ENCODE data around the gene ZNF283. TPM values are rescaled to one million over a fixed set of nuclear protein-coding genes. Genes with fewer than 3 reads are reported as not detected.
"Not testable (repeated sequence)": the region's sequence is repeated elsewhere in the genome, so short reads cannot be mapped to it uniquely, and the experiment has no call there.

ZNF283 gene
- polyA plus RNA-seq, 3 donors = 0.80 to 2.5 (median 2.0) TPM

DNA sequence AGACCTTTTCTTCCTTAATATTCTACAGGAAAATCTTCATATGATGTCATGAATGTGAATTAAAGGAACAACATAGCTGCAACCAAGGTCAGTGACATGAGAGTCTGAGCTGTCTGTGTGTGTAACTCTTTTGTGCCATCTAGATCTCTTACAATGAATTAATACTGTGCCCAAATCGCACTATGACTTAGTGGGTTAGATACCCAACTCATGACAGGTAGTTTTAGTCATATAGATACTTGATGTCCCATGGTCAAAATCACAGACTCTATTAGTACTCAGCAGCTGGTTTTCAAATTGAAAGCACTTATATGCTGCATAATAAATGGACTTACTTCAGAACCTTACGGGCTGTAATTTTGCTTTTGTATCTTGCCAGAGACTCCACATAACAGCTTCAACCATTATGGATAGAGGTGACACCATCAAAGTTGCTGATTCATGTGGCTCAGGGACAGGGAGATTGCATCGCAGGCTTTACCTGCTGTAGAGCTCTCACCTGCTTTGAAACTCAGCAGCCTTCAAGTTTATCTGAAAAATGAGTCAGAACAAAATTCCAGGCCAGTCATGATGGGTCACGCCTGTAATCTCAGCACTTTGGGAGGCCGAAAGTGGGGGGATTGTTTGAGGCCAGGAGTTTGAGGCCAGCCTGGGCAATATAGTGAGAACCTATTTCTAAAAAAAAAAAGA is 12.3 kb upstream of the ZNF283 start:
- Histone ChIP-seq H3K79me2 (ENCODE audit: insufficient read depth, low read length) (no peaks in the 10 kb centered on the region), H2AFZ (ENCODE audit: insufficient read depth, low read depth, low read length, poor library complexity, severe bottlenecking) (no peak overlapping the region), H3K4me2 (replicated peaks; ENCODE audit: extremely low read depth, low read length, poor library complexity, severe bottlenecking) (no peak overlapping the region), H3K36me3 (replicated peaks in 1 of 2; ENCODE audit: control insufficient read depth in 1 of 2, insufficient read depth in 2 of 2, low read length in 2 of 2) (no peaks in the 10 kb centered on the region), H3K9ac (ENCODE audit: insufficient read depth, low read length, poor library complexity, severe bottlenecking) (no peak overlapping the region), H3K4me3 (replicated peaks in 1 of 3; ENCODE audit: low read depth in 2 of 3, low read length in 3 of 3) (no peak overlapping the region), H3K27ac (ENCODE audit: low read depth in 1 of 2, low read length in 2 of 2) (no peak overlapping the region), H3K27me3 (ENCODE audit: control insufficient read depth in 2 of 2, insufficient read depth in 2 of 2, low read length in 2 of 2) (peaks cover 8 to 9% of the 10 kb centered on the region in 2 donors), H4K20me1 (ENCODE audit: insufficient read depth, low read length) (no peaks in the 10 kb centered on the region), H3K9me3 (replicated peaks in 1 of 2; ENCODE audit: control insufficient read depth in 1 of 2, insufficient read depth in 1 of 2, low read length in 2 of 2) (peaks cover 2 to 4% of the 10 kb centered on the region in 2 donors), H3K4me1 (ENCODE audit: control insufficient read depth in 1 of 2, insufficient read depth in 2 of 2, low read length in 2 of 2) (no peaks in the 10 kb centered on the region)
- Mint-ChIP-seq H3K4me1 (peaks cover under 1% of the 10 kb centered on the region), H3K4me3 (no peak overlapping the region), H3K27ac (no peak overlapping the region), H3K27me3 (ENCODE audit: low read depth in 3 of 3) (peaks cover 15 to 23% (median 16%) of the 10 kb centered on the region in 3 donors), H3K9me3 (peaks cover 2 to 10% (median 7%) of the 10 kb centered on the region in 7 donors), H3K36me3 (no peaks in the 10 kb centered on the region)
- no peak for DNase-seq
- TF ChIP-seq CTCF (IDR thresholded peaks at IDR 0.05) = no peak
- 89% methylated on average over 1 of the region's 5 CpGs for WGBS (ENCODE audit: insufficient coverage)
- intact Hi-C loops (cut with micrococcal nuclease) = no loop called here

DNA sequence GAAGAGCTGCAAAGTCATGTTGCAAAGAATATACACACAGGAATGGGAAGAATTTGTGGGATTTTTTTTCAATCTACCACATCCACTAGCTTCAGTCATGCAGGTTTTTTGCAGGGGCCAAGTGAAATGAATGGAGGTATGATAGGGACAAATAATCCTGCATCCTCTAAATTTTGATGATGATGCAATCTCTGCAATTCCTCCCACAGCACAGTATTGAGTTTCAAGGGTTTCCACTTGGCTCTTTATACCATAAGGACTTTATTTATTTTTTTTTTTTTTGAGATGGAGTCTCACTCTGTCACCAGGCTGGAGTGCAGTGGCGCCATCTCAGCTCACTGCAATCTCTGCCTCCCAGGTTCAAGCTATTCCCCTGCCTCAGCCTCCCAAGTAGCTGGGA is 9.7 kb upstream of the ZNF283 start:
- H3K27me3 ChIP-seq (ENCODE audit: control insufficient read depth in 2 of 2, insufficient read depth in 2 of 2, low read length in 2 of 2) = peaks cover 30 to 34% of the 10 kb centered on the region in 2 donors
- H3K4me1 ChIP-seq (ENCODE audit: control insufficient read depth in 1 of 2, insufficient read depth in 2 of 2, low read length in 2 of 2); H3K27ac Mint-ChIP-seq; H3K36me3 Mint-ChIP-seq; H3K36me3 ChIP-seq (replicated peaks in 1 of 2; ENCODE audit: control insufficient read depth in 1 of 2, insufficient read depth in 2 of 2, low read length in 2 of 2); DNase-seq; H3K79me2 ChIP-seq (ENCODE audit: insufficient read depth, low read length); H3K4me3 ChIP-seq (replicated peaks in 1 of 3; ENCODE audit: low read depth in 2 of 3, low read length in 3 of 3); H4K20me1 ChIP-seq (ENCODE audit: insufficient read depth, low read length); intact Hi-C loops (cut with micrococcal nuclease); H2AFZ ChIP-seq (ENCODE audit: insufficient read depth, low read depth, low read length, poor library complexity, severe bottlenecking); H3K9ac ChIP-seq (ENCODE audit: insufficient read depth, low read length, poor library complexity, severe bottlenecking); H3K4me3 Mint-ChIP-seq; H3K27ac ChIP-seq (ENCODE audit: low read depth in 1 of 2, low read length in 2 of 2); H3K4me2 ChIP-seq (replicated peaks; ENCODE audit: extremely low read depth, low read length, poor library complexity, severe bottlenecking): not testable (repeated sequence)
- peaks cover 10 to 20% of the 10 kb centered on the region in 2 donors for H3K9me3 ChIP-seq (replicated peaks in 1 of 2; ENCODE audit: control insufficient read depth in 1 of 2, insufficient read depth in 1 of 2, low read length in 2 of 2)
- H3K4me1 Mint-ChIP-seq = peaks cover 10% of the 10 kb centered on the region
- peaks cover 26 to 39% (median 31%) of the 10 kb centered on the region in 3 donors for H3K27me3 Mint-ChIP-seq (ENCODE audit: low read depth in 3 of 3)
- 100% methylated on average over 1 of the region's 1 CpG for WGBS (ENCODE audit: insufficient coverage)
- H3K9me3 Mint-ChIP-seq = peaks cover 11 to 21% (median 18%) of the 10 kb centered on the region in 7 donors
